Measurements from ENCODE around the gene COL3A1. TPM values are rescaled to one million over a fixed set of nuclear protein-coding genes. Genes with fewer than 3 reads are reported as not detected.

COL3A1 gene
- total RNA-seq = not detected
- not detected for polyA plus RNA-seq

GRCh38 chr2:188974164-188974563 lies at the start of gene COL3A1:
COL3A1 (plus strand) TSS chr2:188974373; CDS start chr2:188974490, 117 bp downstream.
- intact Hi-C loops (cut with micrococcal nuclease) = no loop called here
- Mint-ChIP-seq H3K4me1 (peaks cover 0 to 7% (median 3%) of the 10 kb centered on the region in 4 donors), H3K27me3 (peaks cover 0 to 2% of the 10 kb centered on the region in 2 donors), H3K27ac (no peak within 1 kb of the TSS), H3K36me3 (no peaks in the 10 kb centered on the region), H3K9me3 (no peaks in the 10 kb centered on the region), H3K4me3 (no peak within 1 kb of the TSS)
- Histone ChIP-seq H3K9me3 (ENCODE audit: control insufficient read depth in 1 of 2, low read length in 2 of 2) (no peaks in the 10 kb centered on the region), H3K4me1 (ENCODE audit: insufficient read depth, low read length) (no peaks in the 10 kb centered on the region), H3K27ac (ENCODE audit: low read depth, low read length) (no peak within 1 kb of the TSS), H3K36me3 (ENCODE audit: insufficient read depth, low read length) (no peaks in the 10 kb centered on the region), H3K4me3 (ENCODE audit: low read length in 2 of 2) (no peak within 1 kb of the TSS), H3K27me3 (ENCODE audit: insufficient read depth, low read length) (no peaks in the 10 kb centered on the region)
- CTCF ChIA-PET (ENCODE audit: partially characterized antibody) = no interaction called here
- DNase-seq = no peak
- POLR2A ChIA-PET (ENCODE audit: partially characterized antibody) = no interaction called here

GRCh38 chr2:188928643-188929042 lies 45.5 kb upstream of the COL3A1 start:
- peaks cover 0 to 37% (median 13%) of the 10 kb centered on the region in 8 donors for H3K9me3 Mint-ChIP-seq
- CTCF ChIA-PET (ENCODE audit: partially characterized antibody) = no interaction called here
- H3K9me3 ChIP-seq (ENCODE audit: control insufficient read depth in 1 of 2, low read length in 2 of 2) = no peaks in the 10 kb centered on the region
- H3K36me3 ChIP-seq (ENCODE audit: insufficient read depth, low read length) = no peaks in the 10 kb centered on the region
- no peaks in the 10 kb centered on the region for H3K36me3 Mint-ChIP-seq
- H3K4me3 Mint-ChIP-seq = no peak overlapping the region
- DNase-seq = no peak
- H3K27ac Mint-ChIP-seq = no peak overlapping the region
- intact Hi-C loops (cut with micrococcal nuclease) = no loop called here
- H3K4me1 ChIP-seq (ENCODE audit: insufficient read depth, low read length) = no peaks in the 10 kb centered on the region
- no peaks in the 10 kb centered on the region for H3K27me3 Mint-ChIP-seq
- no peak overlapping the region for H3K27ac ChIP-seq (ENCODE audit: low read depth, low read length)
- H3K4me3 ChIP-seq (ENCODE audit: low read length in 2 of 2) = no peak overlapping the region
- no peaks in the 10 kb centered on the region for H3K4me1 Mint-ChIP-seq
- POLR2A ChIA-PET (ENCODE audit: partially characterized antibody) = no interaction called here
- no peaks in the 10 kb centered on the region for H3K27me3 ChIP-seq (ENCODE audit: insufficient read depth, low read length)

- ChIA-PET POLR2A (ENCODE audit: partially characterized antibody) (no interaction called here), CTCF (ENCODE audit: partially characterized antibody) (no interaction called here)
- Histone ChIP-seq H3K9me3 (ENCODE audit: control insufficient read depth in 1 of 2, low read length in 2 of 2) (no peaks in the 10 kb centered on the region), H3K4me3 (ENCODE audit: low read length in 2 of 2) (no peak overlapping the region), H3K4me1 (ENCODE audit: insufficient read depth, low read length) (no peaks in the 10 kb centered on the region), H3K27ac (ENCODE audit: low read depth, low read length) (no peak overlapping the region), H3K36me3 (ENCODE audit: insufficient read depth, low read length) (no peaks in the 10 kb centered on the region), H3K27me3 (ENCODE audit: insufficient read depth, low read length) (no peaks in the 10 kb centered on the region)
- Mint-ChIP-seq H3K9me3 (peaks cover 0 to 30% (median 13%) of the 10 kb centered on the region in 8 donors), H3K36me3 (no peaks in the 10 kb centered on the region), H3K27ac (no peak overlapping the region), H3K4me1 (no peaks in the 10 kb centered on the region), H3K27me3 (no peaks in the 10 kb centered on the region), H3K4me3 (no peak overlapping the region)
- no peak for DNase-seq
- intact Hi-C loops (cut with micrococcal nuclease) = no loop called here
These were observed 42.8 kb upstream of the COL3A1 start for GRCh38 chr2:188931361-188931760.

- ChIA-PET POLR2A (ENCODE audit: partially characterized antibody) (no interaction called here), CTCF (ENCODE audit: partially characterized antibody) (no interaction called here)
- H3K27ac ChIP-seq (ENCODE audit: low read depth, low read length) = no peak overlapping the region
- Mint-ChIP-seq H3K9me3 (no peaks in the 10 kb centered on the region), H3K4me1 (no peaks in the 10 kb centered on the region), H3K27ac (no peak overlapping the region), H3K27me3 (peaks cover 0 to 2% of the 10 kb centered on the region in 2 donors), H3K4me3 (no peak overlapping the region), H3K36me3 (no peaks in the 10 kb centered on the region)
- intact Hi-C loops (cut with micrococcal nuclease) = no loop called here
- H3K4me3 ChIP-seq (ENCODE audit: low read length in 2 of 2) = no peak overlapping the region
- DNase-seq = no peak
- no peaks in the 10 kb centered on the region for H3K4me1 ChIP-seq (ENCODE audit: insufficient read depth, low read length)
- H3K36me3 ChIP-seq (ENCODE audit: insufficient read depth, low read length) = no peaks in the 10 kb centered on the region
- H3K27me3 ChIP-seq (ENCODE audit: insufficient read depth, low read length) = no peaks in the 10 kb centered on the region
- H3K9me3 ChIP-seq (ENCODE audit: control insufficient read depth in 1 of 2, low read length in 2 of 2) = no peaks in the 10 kb centered on the region
These were observed 36.6 kb upstream of the COL3A1 start for GRCh38 chr2:188937228-188938220.

- ChIA-PET CTCF (ENCODE audit: partially characterized antibody) (no interaction called here), POLR2A (ENCODE audit: partially characterized antibody) (no interaction called here)
- DNase-seq = no peak
- no peaks in the 10 kb centered on the region for H3K4me1 ChIP-seq (ENCODE audit: insufficient read depth, low read length)
- no peaks in the 10 kb centered on the region for H3K36me3 ChIP-seq (ENCODE audit: insufficient read depth, low read length)
- Mint-ChIP-seq H3K4me1 (no peaks in the 10 kb centered on the region), H3K27me3 (peaks cover 0 to 2% of the 10 kb centered on the region in 2 donors), H3K27ac (no peak overlapping the region), H3K9me3 (no peaks in the 10 kb centered on the region), H3K36me3 (no peaks in the 10 kb centered on the region), H3K4me3 (no peak overlapping the region)
- intact Hi-C loops (cut with micrococcal nuclease) = no loop called here
- no peaks in the 10 kb centered on the region for H3K9me3 ChIP-seq (ENCODE audit: control insufficient read depth in 1 of 2, low read length in 2 of 2)
- H3K4me3 ChIP-seq (ENCODE audit: low read length in 2 of 2) = no peak overlapping the region
- H3K27me3 ChIP-seq (ENCODE audit: insufficient read depth, low read length) = no peaks in the 10 kb centered on the region
- no peak overlapping the region for H3K27ac ChIP-seq (ENCODE audit: low read depth, low read length)
These were observed 34.0 kb upstream of the COL3A1 start for GRCh38 chr2:188940171-188940570.

GRCh38 chr2:188944442-188944841 lies 29.7 kb upstream of the COL3A1 start:
- H3K9me3 Mint-ChIP-seq = peaks cover 0 to 2% (median 0%) of the 10 kb centered on the region in 8 donors
- Histone ChIP-seq H3K9me3 (ENCODE audit: control insufficient read depth in 1 of 2, low read length in 2 of 2) (no peaks in the 10 kb centered on the region), H3K4me1 (ENCODE audit: insufficient read depth, low read length) (no peaks in the 10 kb centered on the region), H3K4me3 (ENCODE audit: low read length in 2 of 2) (no peak overlapping the region), H3K27me3 (ENCODE audit: insufficient read depth, low read length) (no peaks in the 10 kb centered on the region), H3K27ac (ENCODE audit: low read depth, low read length) (no peak overlapping the region), H3K36me3 (ENCODE audit: insufficient read depth, low read length) (no peaks in the 10 kb centered on the region)
- intact Hi-C loops (cut with micrococcal nuclease) = no loop called here
- no peaks in the 10 kb centered on the region for H3K4me1 Mint-ChIP-seq
- peak in 1 of 5 donors; percentile 35 for DNase-seq
- POLR2A ChIA-PET (ENCODE audit: partially characterized antibody) = no interaction called here
- H3K27ac Mint-ChIP-seq = no peak overlapping the region
- CTCF ChIA-PET (ENCODE audit: partially characterized antibody) = no interaction called here
- no peaks in the 10 kb centered on the region for H3K36me3 Mint-ChIP-seq
- no peak overlapping the region for H3K4me3 Mint-ChIP-seq
- H3K27me3 Mint-ChIP-seq = peaks cover 0 to 2% of the 10 kb centered on the region in 2 donors

GRCh38 chr2:188949046-188949818 lies 24.9 kb upstream of the COL3A1 start:
- H3K9me3 ChIP-seq (ENCODE audit: control insufficient read depth in 1 of 2, low read length in 2 of 2) = no peaks in the 10 kb centered on the region
- ChIA-PET CTCF (ENCODE audit: partially characterized antibody) (no interaction called here), POLR2A (ENCODE audit: partially characterized antibody) (no interaction called here)
- H3K27me3 Mint-ChIP-seq = no peaks in the 10 kb centered on the region
- H3K9me3 Mint-ChIP-seq = peaks cover 0 to 3% (median 0%) of the 10 kb centered on the region in 8 donors
- no peak overlapping the region for H3K27ac Mint-ChIP-seq
- H3K4me1 Mint-ChIP-seq = no peaks in the 10 kb centered on the region
- no peak for DNase-seq
- no peaks in the 10 kb centered on the region for H3K36me3 Mint-ChIP-seq
- no peak overlapping the region for H3K4me3 Mint-ChIP-seq
- no peak overlapping the region for H3K27ac ChIP-seq (ENCODE audit: low read depth, low read length)
- no peaks in the 10 kb centered on the region for H3K27me3 ChIP-seq (ENCODE audit: insufficient read depth, low read length)
- no peaks in the 10 kb centered on the region for H3K36me3 ChIP-seq (ENCODE audit: insufficient read depth, low read length)
- intact Hi-C loops (cut with micrococcal nuclease) = no loop called here
- H3K4me1 ChIP-seq (ENCODE audit: insufficient read depth, low read length) = no peaks in the 10 kb centered on the region
- no peak overlapping the region for H3K4me3 ChIP-seq (ENCODE audit: low read length in 2 of 2)
